HCT116 (cell line): ENCODE measurements around the gene RBM47. TPM values are rescaled to one million over a fixed set of nuclear protein-coding genes. Genes with fewer than 3 reads are reported as not detected.

Experiments
- ATAC-seq: fragments of 200-7000 bp; cut with Tn5 transposase; 2 replicates; pipeline ENCODE4 v1.9.1; 2020; ENCODE audit warnings: mild to moderate bottlenecking, moderate library complexity
- BruUV-seq: library from RNA; stranded (reverse); fragments of 400-500 nt; replicated peaks from 2 replicates; lab custom pipeline; 2021; lab: Mats Ljungman, UMichigan
- CTCF ChIA-PET: fragments of 300-600 bp; sonication (Branson Sonifier 250); formaldehyde crosslinking; loops from one replicate; lab custom pipeline; 2021; ENCODE audit warnings: antibody characterized with exemption; lab: Charles Lee
- POLR2A ChIA-PET: fragments of 300-600, 350-600 bp; sonication (Branson Sonifier 250); formaldehyde crosslinking; loops from one replicate; lab custom pipeline; 2021; ENCODE audit warnings: antibody characterized with exemption; lab: Charles Lee
- RAD21 ChIA-PET, 2 experiments: fragments of 300-600 bp; sonication (Branson Sonifier 250); formaldehyde crosslinking; loops; one replicate each; lab custom pipeline; 2023; ENCODE audit warnings: low total read pairs in 2 of 2; ENCODE audit not compliant: uncharacterized antibody in 2 of 2, unreplicated experiment in 2 of 2, low non-redundant PET in 1 of 2; lab: Charles Lee
- DNase-seq: peaks from one replicate; pipeline ENCODE4 v3.0.0-alpha.2; 2010; ENCODE audit warnings: low read depth, low spot score
- H2AFZ ChIP-seq: fragments of 200-600 bp; shearing (Covaris generic), sonication (generic); 2 replicates; pipeline ENCODE4 v1.6.1; 2017; ENCODE audit warnings: low read depth, mixed run types, mixed read lengths, antibody characterized with exemption, low read length; ENCODE audit not compliant: poor library complexity, severe bottlenecking
- H3K27ac ChIP-seq: 2 replicates; pipeline ENCODE4 v1.5.1; 2012; ENCODE audit warnings: low read depth, low read length
- H3K27me3 ChIP-seq: fragments of 200-600 bp; sonication (generic); 2 replicates; pipeline ENCODE4 v1.6.1; 2016; ENCODE audit warnings: mixed run types, low read length, mixed read lengths; ENCODE audit not compliant: insufficient read depth
- H3K36me3 ChIP-seq, 2 experiments: fragments of 200-500 bp in 1 of 2; fragments of 200-600 bp in 1 of 2; sonication (Bioruptor generic) in 1 of 2; sonication (generic) in 1 of 2; 2 replicates each; pipeline versions ENCODE4 v1.5.1 to v1.6.1; 2014 to 2016; ENCODE audit warnings: low read length in 2 of 2, inconsistent platforms in 1 of 2, mixed read lengths in 1 of 2, mixed run types in 1 of 2; ENCODE audit not compliant: insufficient read depth in 2 of 2, control insufficient read depth in 1 of 2
- H3K4me1 ChIP-seq, 2 experiments: fragments of 200-600 bp in 1 of 2; sonication (generic) in 1 of 2; 2 replicates each; pipeline versions ENCODE4 v1.5.1 to v1.6.1; 2012 to 2017; ENCODE audit warnings: low read length in 2 of 2, inconsistent platforms in 1 of 2, mild to moderate bottlenecking in 1 of 2, mixed read lengths in 1 of 2, mixed run types in 1 of 2, moderate library complexity in 1 of 2; ENCODE audit not compliant: insufficient read depth in 2 of 2, control insufficient read depth in 1 of 2
- H3K4me2 ChIP-seq: fragments of 200-600 bp; sonication (generic); 2 replicates; pipeline ENCODE4 v1.6.1; 2017; ENCODE audit warnings: mixed run types, low read length, mixed read lengths
- H3K4me3 ChIP-seq, 2 experiments: fragments of 200-600 bp in 1 of 2; sonication (generic) in 1 of 2; replicated peaks in 1 of 2; 2 replicates each; pipeline ENCODE4 v1.5.1; 2011 to 2016; ENCODE audit warnings: low read length in 2 of 2, control low read depth in 1 of 2, low read depth in 1 of 2, mild to moderate bottlenecking in 1 of 2, mixed read lengths in 1 of 2, mixed run types in 1 of 2
- H3K79me2 ChIP-seq: fragments of 200-600 bp; sonication (generic); 2 replicates; pipeline ENCODE4 v1.6.1; 2017; ENCODE audit warnings: mild to moderate bottlenecking, mixed run types, low read length, moderate library complexity, mixed read lengths; ENCODE audit not compliant: insufficient read depth
- H3K9ac ChIP-seq: fragments of 200-600 bp; sonication (generic); 2 replicates; pipeline ENCODE4 v1.6.1; 2016; ENCODE audit warnings: low read length, mixed read lengths
- H3K9me2 ChIP-seq: fragments of 200-600 bp; sonication (generic), shearing (Covaris generic); 2 replicates; pipeline ENCODE4 v1.6.1; 2017; ENCODE audit warnings: mixed run types, mild to moderate bottlenecking, moderate library complexity; ENCODE audit not compliant: insufficient read depth
- H3K9me3 ChIP-seq, 2 experiments: fragments of 200-500 bp in 1 of 2; fragments of 200-600 bp in 1 of 2; sonication (Bioruptor generic) in 1 of 2; sonication (generic) in 1 of 2; 2 replicates each; pipeline ENCODE4 v1.6.1; 2014 to 2017; ENCODE audit warnings: low read length in 2 of 2, mixed read lengths in 2 of 2, inconsistent platforms in 1 of 2, low read depth in 1 of 2, mild to moderate bottlenecking in 1 of 2, mixed run types in 1 of 2, moderate library complexity in 1 of 2; ENCODE audit not compliant: control insufficient read depth in 1 of 2, insufficient read depth in 1 of 2
- H4K20me1 ChIP-seq: fragments of 200-600 bp; sonication (generic), shearing (Covaris generic); 2 replicates; pipeline ENCODE4 v1.6.1; 2017; ENCODE audit warnings: mixed run types, mild to moderate bottlenecking, moderate library complexity; ENCODE audit not compliant: insufficient read depth
- EGR1 ChIP-seq: IDR thresholded peaks from 2 replicates; pipeline ENCODE4 v1.6.1; 2012; ENCODE audit warnings: low read depth
- FOSL1 ChIP-seq: IDR thresholded peaks from 2 replicates; pipeline ENCODE4 v1.6.1; 2012; ENCODE audit warnings: low read depth
- JUND ChIP-seq: IDR thresholded peaks from 2 replicates; pipeline ENCODE4 v1.6.1; 2012
- RAD21 ChIP-seq: IDR thresholded peaks from 2 replicates; pipeline ENCODE4 v1.6.1; 2012; ENCODE audit warnings: low read depth, mild to moderate bottlenecking
- SIN3A ChIP-seq: IDR thresholded peaks from 2 replicates; pipeline ENCODE4 v1.6.1; 2012; ENCODE audit warnings: low read depth
- SRF ChIP-seq: IDR thresholded peaks from 2 replicates; pipeline ENCODE4 v1.6.1; 2012; ENCODE audit warnings: low read depth
- TCF7L2 ChIP-seq: IDR thresholded peaks from 2 replicates; pipeline ENCODE4 v1.7.0; 2011; ENCODE audit warnings: borderline replicate concordance, inconsistent platforms; ENCODE audit not compliant: insufficient read depth, insufficient read length; ENCODE audit errors: extremely low read depth
- YY1 ChIP-seq: IDR thresholded peaks from 2 replicates; pipeline ENCODE4 v1.6.1; 2011; ENCODE audit warnings: low read length, low read depth, moderate library complexity, mild to moderate bottlenecking; ENCODE audit not compliant: insufficient replicate concordance; ENCODE audit errors: extremely low read depth
- intact Hi-C: fragments of 100-400 bp; cut with micrococcal nuclease; formaldehyde crosslinking; loops from 2 replicates; pipeline ENCODE4 v1.10.0; 2022
- total RNA-seq: library from RNA; stranded (reverse); gene quantifications from one replicate; pipeline ENCODE4 v1.2.1, GENCODE V29; 2021; ENCODE audit not compliant: unreplicated experiment
- TF ChIP-seq, protein P1 (sequence below): IDR thresholded peaks from 2 replicates; pipeline ENCODE4 v1.6.1; 2012

RBM47 gene
- total RNA-seq, 1 experiment from 2014 or later, result 22.2 TPM

DNA sequence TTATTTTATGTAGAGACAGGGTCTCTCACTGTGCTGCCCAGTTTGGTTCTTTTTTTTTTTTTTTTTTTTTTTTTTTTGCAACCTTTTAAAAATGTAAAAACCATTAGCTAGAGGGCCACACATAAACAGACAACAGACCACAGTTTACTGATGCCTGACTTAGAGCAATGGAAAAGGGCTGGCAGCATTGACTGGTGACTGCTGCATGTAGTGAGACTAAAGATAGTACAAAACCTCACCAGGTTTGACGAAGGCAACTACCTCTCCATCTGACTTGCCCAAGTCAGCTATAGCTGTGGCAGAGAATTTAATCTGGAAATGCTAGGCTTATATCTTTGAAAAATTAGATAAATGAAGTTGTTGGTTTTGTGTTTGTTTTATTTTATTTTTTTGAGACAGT, 102.9 kb downstream of the RBM47 start:
- ATAC-seq (no peak), DNase-seq (no peak)
- CTCF ChIA-PET, result no interaction called here
- no peaks in the 10 kb centered on the region for H3K9me3 ChIP-seq
- peaks cover 24 to 31% of the 10 kb centered on the region in 2 experiments for H3K4me1 ChIP-seq
- H3K27ac ChIP-seq, result peak overlapping the region; percentile 20; the same call in 1 of the 2 replicates
- RAD21 ChIA-PET, result interaction anchor here in 1 of 2 experiments (0.7 kb wide), 1 partner anchor 157 kb away, joined by 6 read pairs; no protein-coding TSS in a partner anchor
- TF ChIP-seq SRF (no peak), TCF7L2 (no peak), RAD21 (no peak), EGR1 (no peak), YY1 (no peak), FOSL1 (no peak), SIN3A (no peak), JUND (no peak)
- TF ChIP-seq, protein P1, sequence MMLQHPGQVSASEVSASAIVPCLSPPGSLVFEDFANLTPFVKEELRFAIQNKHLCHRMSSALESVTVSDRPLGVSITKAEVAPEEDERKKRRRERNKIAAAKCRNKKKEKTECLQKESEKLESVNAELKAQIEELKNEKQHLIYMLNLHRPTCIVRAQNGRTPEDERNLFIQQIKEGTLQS, result no peak
- intact Hi-C loops, result no loop called here
- POLR2A ChIA-PET, result no interaction called here
- H3K4me2 ChIP-seq, result peak overlapping the region; percentile 63
- H2AFZ ChIP-seq, result no peak overlapping the region
- H4K20me1 ChIP-seq, result no peaks in the 10 kb centered on the region
- H3K9ac ChIP-seq, result peak overlapping the region; percentile 31; the same call in 1 of the 2 replicates
- BruUV-seq, result no TSS peak
- H3K9me2 ChIP-seq, result no peaks in the 10 kb centered on the region
- no peak overlapping the region for H3K4me3 ChIP-seq
- H3K79me2 ChIP-seq, result no peaks in the 10 kb centered on the region
- no peaks in the 10 kb centered on the region for H3K36me3 ChIP-seq
- H3K27me3 ChIP-seq, result no peaks in the 10 kb centered on the region
